GM10847 (cell line): ENCODE data around the gene ALDH4A1.

Experiments used
- POLR2A ChIP-seq: IDR thresholded peaks from 2 replicates; pipeline ENCODE4 v1.6.1; 2011; ENCODE audit not compliant: insufficient read length; ENCODE audit errors: extremely low read depth

ALDH4A1 gene

GRCh38 chr1:18943162-18943561 is 40.8 kb upstream of the ALDH4A1 start:
- no peak for TF ChIP-seq POLR2A

GRCh38 chr1:18942340-18942739 is 40.0 kb upstream of the ALDH4A1 start:
- TF ChIP-seq POLR2A, result no peak

- TF ChIP-seq POLR2A, result no peak
Observed at GRCh38 chr1:18941221-18942141, 39.1 kb upstream of the ALDH4A1 start.

GRCh38 chr1:18940303-18941020 is 38.1 kb upstream of the ALDH4A1 start:
- TF ChIP-seq POLR2A, result no peak

- TF ChIP-seq POLR2A, result no peak
Observed at GRCh38 chr1:18939398-18940302, 37.3 kb upstream of the ALDH4A1 start.

- TF ChIP-seq POLR2A, result no peak
Observed at GRCh38 chr1:18938707-18939070, 36.3 kb upstream of the ALDH4A1 start.

GRCh38 chr1:18938008-18938706 is 35.8 kb upstream of the ALDH4A1 start:
- no peak for TF ChIP-seq POLR2A

GRCh38 chr1:18937539-18937938 is 35.2 kb upstream of the ALDH4A1 start:
- TF ChIP-seq POLR2A, result no peak

GRCh38 chr1:18936814-18937481 is 34.6 kb upstream of the ALDH4A1 start:
- no peak for TF ChIP-seq POLR2A

GRCh38 chr1:18936471-18936813 is 34.1 kb upstream of the ALDH4A1 start:
- no peak for TF ChIP-seq POLR2A

GRCh38 chr1:18934205-18935000 is 32.0 kb upstream of the ALDH4A1 start:
- TF ChIP-seq POLR2A, result no peak

GRCh38 chr1:18932879-18933278 is 30.5 kb upstream of the ALDH4A1 start:
- TF ChIP-seq POLR2A, result no peak

GRCh38 chr1:18932387-18932786 is 30.0 kb upstream of the ALDH4A1 start:
- TF ChIP-seq POLR2A, result no peak
